ENCODE data around the gene PML.
"Not testable (repeated sequence)": the region's sequence is repeated elsewhere in the genome, so short reads cannot be mapped to it uniquely, and the experiment has no call there.

The PML gene

DNA sequence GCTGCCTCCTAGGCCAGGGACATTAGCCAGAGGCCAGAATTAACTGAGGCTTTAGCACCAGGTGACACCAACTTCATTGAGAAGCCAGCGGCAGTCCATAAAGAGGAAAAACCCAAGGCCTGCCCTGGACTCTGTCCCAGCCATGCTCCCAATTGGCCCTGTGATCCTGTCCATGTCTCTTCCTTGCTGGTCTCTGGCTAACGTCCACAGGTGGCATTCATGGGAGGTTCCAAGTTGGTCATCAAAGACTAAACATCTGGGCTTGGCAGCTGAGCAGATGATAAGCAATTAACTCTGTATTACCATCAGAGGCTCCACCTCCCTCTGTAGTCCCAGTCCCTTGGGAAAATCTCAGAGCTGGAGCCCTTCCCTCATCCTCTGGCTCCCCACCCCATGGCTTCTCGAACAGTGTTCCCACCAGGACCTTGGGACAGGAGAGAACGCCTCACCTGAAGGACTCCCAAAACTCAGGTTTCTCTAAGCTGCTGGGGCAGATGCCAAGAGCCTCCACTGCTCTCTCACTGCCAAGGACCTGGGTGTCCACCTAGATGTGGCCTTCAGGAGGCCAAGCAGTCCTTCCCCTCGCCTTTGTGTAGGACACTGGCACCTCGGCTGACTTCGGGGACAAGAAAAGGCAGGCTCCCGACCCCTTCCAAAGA lies 47.4 kb downstream of the PML start:
- DNase-seq: no peak

DNA sequence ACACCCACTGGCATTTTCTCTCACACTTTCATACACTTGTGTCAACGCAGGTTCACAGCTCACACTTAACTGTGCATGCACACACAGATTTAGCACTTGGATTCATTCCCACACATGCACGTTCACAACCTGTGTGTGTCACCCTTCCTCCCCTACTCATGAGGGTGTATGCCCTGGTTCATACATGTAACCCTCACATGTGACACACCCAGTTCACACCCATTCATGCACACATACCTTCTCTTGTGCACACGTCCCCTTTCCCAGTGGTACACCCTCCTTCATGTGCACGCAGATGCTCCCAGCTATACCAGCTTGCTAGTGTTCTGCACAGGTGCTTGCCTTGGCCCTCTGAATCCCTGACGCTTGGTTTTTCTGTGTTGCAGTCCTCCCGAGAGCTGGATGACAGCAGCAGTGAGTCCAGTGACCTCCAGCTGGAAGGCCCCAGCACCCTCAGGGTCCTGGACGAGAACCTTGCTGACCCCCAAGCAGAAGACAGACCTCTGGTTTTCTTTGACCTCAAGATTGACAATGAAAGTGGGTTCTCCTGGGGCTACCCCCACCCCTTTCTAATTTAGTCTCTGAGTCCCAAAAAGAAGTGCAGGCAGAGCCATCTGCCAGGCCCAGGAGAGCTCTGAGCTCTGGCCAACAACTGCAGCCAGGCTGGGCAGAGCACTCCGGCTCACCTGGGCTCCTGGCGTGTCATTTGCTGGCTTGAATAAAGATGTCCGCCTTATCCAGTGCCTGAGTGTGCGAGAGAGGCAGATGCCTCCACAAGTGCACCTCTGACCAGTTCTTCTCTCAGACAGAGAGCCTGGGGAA lies 48.3 kb downstream of the PML start:
- no peak for DNase-seq

DNA sequence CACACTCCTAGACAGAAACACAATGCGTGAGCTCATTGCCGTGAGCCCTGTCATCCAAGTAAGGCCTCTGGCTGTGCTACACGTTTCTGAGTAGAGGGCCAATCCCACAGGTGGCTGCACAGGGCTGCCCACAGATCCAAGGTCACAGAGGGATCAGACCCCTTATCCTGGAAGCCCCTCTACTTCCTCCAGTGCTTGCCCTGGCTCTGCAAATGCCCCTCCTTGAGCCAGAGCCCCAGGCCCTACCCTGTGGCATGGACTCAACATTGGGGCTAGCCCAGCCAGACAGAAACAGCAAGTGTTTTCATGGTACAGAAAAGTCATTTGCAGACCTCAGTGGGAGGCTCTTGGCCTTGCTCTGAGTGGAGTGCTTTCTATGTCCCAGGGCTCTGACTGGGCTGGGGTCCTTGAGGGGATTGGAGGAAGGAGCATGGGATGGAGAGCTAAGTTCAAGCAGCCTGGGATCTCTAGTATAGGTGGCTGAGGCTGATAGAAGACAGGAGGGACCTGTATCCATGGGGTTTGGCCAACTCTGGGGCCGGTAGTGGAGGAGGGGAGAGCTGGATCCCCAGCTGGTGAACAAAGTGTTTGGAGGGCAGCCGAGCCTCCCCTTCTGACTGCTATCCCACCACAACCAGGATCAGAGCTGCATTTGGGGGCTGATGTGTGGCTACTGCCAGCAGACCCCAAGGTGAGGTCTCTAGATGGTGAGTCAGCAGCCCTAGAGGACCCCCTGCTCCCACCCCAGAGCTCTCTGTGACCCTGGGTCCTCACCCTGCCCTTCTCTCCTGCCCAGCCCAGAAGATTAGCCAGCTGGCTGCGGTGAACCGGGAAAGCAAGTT lies 49.1 kb downstream of the PML start:
- DNase-seq: no peak

DNA sequence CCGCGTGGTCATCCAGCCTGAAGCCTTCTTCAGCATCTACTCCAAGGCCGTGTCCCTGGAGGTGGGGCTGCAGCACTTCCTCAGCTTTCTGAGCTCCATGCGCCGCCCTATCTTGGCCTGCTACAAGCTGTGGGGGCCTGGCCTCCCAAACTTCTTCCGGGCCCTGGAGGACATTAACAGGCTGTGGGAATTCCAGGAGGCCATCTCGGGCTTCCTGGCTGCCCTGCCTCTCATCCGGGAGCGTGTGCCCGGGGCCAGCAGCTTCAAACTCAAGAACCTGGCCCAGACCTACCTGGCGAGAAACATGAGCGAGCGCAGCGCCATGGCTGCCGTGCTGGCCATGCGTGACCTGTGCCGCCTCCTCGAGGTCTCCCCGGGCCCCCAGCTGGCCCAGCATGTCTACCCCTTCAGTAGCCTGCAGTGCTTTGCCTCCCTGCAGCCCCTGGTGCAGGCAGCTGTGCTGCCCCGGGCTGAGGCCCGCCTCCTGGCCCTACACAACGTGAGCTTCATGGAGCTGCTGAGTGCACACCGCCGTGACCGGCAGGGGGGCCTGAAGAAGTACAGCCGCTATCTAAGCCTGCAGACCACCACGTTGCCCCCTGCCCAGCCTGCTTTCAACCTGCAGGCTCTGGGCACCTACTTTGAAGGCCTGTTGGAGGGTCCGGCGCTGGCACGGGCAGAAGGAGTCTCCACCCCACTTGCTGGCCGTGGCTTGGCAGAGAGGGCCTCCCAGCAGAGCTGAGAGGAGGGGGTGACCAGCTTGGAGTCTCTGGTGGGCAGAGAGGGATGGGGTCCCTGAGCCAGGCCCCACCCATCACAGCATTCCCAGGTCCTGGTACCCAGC lies 50.0 kb downstream of the PML start:
- no peak for DNase-seq

DNA sequence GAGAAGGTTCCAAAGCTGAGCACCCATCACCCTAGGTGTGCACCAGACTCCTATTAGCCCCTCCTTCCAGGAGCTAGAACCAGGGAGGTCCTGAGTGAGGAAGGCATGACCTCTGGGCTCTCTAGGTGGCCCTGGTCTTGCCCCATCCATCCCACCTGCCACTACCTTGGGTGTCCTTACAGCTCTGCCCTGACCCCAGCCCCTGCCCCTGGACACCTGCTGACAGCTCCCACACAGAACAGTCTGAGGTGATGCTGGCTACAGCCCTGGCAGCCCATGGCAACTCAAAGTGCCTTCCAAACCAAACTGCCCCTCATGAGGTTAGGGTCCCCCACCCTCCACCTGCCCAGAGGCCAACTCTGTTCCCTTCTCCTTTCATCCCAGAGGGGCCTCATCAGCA lies 50.7 kb downstream of the PML start:
- no peak for DNase-seq

DNA sequence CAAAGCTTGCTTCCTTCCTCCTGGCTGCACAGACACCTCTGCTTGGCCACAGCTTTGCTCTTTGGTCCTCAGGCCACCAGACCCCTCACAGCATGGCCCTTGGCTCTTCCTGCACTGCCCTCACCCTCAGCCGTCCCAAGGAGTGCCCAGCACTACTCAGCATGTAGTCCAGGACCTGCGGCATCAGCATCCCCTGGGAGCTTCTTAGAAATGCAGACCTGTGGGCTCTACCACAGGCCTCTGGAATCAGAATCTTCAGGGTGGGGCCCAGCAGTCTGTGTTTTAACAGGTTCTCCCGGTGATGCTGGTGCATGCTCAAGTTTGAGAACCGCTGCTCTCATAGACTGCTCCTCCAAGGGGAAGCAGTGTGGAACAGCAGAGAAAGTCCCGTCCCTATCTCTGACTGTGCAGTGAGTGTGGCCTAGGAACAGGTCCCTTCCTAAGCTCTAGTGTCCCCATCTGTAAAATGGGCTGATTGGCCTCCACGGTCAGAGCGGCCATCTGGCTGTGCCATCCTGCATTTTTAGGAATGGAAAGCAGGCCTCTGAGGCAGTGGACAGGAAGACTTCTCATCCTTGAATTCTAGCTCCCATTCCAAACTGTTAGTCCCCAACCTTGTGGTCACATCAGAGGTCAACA lies 51.2 kb downstream of the PML start:
- DNase-seq: no peak

DNA sequence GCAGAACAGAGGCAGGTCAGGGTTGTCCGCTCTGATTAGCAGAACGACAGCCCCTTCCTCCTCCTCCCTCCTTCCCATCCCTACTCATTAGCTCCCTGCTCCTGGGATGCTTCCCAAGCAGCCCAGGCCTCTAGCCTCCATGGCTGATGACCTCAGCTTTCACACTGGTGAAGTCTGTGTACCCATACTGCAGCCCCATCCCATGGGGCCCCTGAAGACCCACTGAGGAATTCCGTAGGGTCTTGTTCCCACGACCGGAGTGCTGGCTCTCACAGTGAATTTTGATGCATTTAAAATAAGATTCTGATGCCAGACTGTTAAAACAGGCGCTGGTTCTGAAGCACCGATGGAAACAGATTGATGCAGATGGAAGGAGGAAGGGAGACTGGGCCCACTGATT lies 51.8 kb downstream of the PML start:
- no peak for DNase-seq

DNA sequence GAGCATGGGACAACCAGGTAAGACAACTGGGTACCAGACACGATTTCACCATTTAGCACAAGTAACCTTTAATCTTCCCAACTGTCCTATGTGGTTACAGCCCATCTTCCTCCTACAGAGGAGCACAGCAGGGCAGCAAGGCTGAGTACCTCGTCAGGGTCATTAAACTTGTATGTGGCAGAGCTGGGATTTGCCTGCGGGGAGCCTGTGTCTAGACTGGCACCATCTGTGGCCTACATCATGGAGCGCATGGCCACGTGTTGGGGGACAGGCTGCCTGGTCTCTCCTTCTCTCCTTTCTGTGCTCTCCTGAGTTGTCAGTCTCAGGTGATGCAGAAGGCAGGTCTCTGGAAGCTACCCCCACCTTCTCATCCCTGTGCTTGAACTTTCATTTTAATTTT lies 55.6 kb downstream of the PML start:
- DNase-seq: no peak

DNA sequence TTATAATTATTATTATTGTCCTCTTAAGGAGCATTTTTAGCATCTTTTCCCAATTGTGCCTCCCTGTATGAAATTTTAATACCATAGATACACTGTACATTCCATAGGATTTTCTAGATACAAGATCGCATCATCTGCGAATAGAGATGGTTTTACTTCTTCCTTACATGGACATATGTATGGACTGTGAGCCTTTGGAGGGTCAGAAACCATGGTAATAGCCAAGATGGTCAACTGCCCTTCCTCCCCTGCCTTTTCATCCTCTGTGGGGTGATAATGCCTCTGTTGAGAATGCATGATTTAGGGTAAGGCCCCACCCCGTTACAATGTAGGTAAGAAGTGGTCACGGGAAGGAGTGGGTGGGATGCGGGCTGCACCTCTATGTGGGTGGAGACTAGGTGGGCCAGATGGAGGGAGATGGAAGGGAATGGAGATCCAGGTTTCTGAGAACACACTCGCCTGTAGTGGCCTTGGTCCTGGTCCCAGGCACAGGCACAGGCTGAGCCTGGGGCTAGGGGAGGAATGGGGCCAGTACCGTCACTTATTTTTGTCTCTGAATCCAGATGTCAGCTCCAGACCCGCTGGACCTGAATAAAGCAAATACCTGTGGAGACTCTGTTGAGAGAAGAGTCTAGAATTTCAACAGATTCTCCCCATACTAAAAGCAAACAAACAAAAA lies 56.2 kb downstream of the PML start:
- no peak for DNase-seq

DNA sequence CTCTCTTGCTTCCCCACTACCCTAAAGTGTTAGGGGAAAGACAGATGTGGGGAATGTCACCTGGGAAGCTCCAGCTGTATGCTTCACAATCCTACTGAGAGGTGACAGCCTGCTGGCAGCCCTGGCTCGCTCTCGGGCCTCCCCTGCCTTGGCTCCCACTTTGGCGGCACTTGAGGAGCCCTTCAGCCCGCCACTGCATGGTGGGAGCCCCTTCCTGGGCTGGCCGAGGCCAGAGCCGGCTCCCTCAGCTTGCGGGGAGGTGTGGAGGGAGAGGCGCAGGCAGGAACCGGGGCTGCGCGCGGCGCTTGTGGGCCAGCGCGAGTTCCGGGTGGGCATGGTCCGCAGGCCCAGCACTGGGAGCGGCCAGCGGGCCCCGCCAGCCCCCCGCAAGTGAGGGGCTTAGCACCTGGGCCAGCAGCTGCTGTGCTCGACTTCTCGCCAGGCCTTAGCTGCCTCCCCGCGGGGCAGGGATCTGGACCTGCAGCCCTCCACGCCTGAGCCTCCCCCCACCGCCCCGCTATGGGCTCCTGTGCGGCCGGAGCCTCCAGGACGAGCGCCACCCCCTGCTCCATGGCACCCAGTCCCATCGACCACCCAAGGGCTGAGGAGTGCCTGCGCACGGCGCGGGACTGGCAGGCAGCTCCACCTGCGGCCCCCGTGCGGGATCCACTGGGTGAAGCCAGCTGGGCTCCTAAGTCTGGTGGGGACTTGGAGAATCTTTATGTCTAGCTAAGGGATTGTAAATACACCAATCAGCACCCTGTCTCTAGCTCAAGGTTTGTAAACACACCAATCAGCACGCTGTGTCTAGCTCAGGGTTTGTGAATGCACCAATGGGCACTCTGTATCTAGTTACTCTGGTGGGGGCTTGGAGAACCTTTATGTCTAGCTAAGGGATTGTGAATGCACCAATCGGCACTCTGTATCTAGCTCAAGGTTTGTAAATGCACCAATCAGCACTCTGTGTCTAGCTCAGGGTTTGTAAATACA lies 58.0 kb downstream of the PML start:
- DNase-seq: not testable (repeated sequence)

DNA sequence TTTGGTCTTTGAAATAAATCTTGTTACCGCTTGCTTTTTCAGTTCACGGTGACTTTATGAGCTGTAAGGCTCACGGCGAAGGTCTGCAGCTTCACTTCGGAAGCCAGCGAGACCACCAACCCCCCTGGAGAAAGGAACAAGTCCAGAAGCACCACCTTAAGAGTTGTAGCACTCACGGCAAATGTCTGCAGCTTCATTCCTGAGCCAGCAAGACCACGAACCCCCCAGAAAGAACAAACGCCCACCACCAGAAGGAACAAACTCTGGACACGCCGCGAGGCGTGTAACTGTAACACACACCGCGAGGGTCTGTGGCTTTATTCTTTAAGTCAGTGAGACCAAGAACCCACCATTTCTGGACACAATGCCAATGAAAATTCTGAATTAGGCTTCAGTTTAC lies 59.0 kb downstream of the PML start:
- DNase-seq: no peak

DNA sequence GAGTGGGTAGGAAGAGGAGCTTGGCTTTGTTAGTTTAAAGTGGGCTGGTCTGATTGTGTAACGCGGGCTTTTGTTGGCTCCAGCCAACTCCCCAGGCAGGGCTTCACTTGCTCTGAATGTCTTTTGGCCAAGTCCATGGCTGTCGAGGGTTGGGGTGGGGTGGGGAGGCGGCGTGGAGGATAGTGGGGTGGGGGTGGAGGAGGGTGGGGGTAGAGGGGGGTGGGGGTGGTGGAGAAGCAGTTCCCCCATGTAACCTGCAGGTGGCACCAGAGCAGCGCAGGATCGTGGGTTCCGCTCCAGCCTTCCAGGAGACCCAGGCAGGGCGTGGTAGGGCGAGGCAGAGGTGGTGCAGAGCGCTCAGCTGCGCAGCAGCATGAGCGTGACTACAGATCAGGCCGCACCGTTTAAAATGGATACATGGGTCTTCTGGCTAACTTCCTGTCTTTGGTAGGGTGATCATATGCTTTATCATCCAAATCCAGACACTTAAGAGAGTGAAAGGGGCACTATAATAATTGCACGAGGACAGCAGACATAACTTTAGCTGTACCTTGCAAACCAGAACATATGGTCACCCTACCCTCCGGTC lies 59.5 kb downstream of the PML start:
- no peak for DNase-seq

DNA sequence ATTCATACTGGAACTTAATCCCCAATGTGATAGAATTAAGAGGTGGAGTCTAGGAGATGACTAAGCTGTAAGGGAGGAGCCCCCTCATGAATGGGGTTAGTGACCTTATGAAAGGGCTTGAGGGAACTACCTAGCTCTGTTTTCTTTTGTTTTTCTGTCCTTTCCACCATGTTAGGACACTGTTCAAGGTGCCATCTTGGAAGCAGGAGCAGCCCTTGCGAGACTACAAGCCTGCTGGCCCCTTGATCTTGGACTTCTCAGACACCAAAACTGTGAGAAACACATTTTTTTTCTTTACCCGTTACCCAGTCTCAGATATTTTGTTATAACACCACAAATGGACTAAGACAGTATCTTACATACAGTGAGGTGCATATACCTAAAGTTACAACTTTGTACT lies 61.3 kb downstream of the PML start:
- DNase-seq: no peak

DNA sequence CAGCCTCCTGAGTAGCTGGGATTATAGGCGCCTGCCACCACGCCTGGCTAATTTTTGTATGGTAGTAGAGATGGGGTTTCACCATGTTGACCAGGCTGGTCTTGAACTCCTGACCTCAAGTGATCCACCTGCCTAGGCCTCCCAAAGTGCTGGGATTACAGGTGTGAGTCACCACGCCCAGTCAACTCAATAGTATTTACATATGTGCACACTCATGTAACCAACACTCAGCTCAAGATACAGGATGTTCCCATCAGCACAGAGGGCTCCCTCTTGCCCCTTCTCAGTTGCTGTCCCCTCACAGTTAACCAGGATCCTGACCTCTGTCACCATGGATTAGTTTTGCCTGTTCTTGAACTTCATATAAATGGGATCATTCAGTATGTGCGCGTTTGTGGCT lies 61.8 kb downstream of the PML start:
- DNase-seq: not testable (repeated sequence)

DNA sequence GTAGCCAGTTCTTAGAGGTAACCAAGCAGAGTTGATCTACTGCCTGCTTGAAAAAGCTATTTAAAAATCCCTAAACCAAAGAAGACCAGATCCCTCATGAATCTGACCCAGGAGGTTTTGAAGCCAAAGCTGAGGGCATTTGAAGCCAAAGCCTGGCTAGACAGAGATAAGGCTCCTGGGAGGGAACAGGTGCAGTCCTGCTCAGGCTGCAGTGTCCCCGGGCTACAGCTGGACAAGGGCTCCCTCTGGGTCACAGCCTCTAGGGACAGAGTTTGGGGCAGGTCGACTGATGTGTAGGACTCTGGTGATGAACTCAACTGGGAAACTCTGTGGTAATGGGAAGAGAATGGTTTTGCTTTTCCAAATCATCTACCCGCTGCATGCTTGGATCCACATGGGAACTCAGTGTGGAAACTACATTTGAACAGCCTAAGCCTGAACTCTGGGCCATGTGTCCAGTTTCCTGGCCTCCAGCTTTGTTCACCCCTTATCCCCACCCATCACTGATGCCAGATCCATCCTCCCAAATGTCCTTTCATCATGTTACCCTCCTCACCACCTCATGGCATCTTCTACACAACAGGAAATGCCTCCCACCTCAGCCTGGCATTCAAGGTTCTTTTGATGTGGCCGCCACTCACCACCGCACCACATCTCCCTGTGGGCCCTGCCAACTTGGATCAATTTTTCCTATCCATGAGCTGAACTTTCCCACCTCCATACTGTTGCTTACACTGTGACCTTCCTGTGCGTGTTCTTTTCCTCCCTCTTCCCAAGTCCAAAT lies 64.7 kb downstream of the PML start:
- DNase-seq: not testable (repeated sequence)

DNA sequence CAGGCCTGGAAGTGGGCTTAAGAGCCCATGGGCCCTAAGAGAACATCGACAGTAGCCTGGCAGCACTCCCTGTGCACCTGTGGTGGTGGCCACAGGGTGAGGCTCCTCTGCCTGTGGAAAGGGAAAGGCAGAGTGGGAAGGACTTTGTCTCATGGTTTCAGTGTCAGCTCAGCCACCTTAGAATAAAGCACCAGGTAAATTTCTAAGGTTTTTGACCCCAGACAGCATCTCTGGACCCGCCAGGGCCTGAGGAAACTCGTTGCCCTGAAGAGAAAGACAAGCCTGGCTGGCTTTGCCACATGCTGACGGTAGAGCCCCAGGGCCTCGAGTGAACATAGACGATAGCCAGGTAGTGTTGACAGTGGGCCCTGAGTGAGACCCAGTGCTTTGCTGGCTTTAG lies 65.7 kb downstream of the PML start:
- no peak for DNase-seq

DNA sequence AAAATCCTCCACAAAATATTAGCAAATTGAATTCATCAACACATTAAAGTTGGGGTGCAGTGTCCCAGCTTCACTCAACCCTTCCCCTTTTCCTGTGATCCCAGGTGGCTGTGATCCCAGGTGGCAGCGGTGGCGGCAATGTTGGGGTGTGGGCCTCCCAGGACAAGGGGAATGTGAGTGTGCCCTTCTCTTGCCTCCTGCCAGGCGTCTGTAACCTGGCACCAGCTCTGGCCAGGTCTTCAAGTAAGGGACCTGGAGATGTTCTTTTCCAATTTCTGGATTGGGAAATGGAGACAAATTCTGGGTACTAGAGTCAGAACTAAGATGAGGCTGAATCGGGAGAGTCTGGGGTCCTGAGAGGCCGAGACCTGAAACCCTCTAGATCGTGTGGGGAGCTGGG lies 67.7 kb downstream of the PML start:
- DNase-seq: no peak

DNA sequence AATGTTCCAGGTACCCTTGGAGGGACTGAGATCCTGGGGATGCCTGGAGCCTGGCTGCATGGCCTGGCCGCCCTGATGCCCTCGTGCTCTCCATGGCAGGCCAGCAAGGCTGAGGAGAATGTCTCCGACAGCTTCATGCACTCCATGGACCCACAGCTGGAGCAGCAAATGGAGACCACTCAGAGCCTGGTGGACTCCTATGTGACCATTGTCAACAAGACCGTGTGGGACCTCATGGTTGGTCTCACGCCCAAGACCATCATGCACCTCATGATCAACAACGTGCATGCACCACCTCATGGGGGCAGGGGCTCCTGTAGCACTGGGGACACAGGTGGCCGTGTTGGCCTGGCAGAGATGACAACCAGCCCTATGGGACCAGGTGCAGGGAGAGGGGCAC lies 68.2 kb downstream of the PML start:
- DNase-seq: no peak

Measured in DMS79 (cell line).